Upper lobe of right lung (tissue), 1 donor: ENCODE measurements around the gene MARK2. TPM values are rescaled to one million over a fixed set of nuclear protein-coding genes. Genes with fewer than 3 reads are reported as not detected.

Experiments
- ATAC-seq: fragments of 200-7000 bp; cut with Tn5 transposase; one replicate; pipeline ENCODE4 v1.9.1; 2020; ENCODE audit warnings: mild to moderate bottlenecking, moderate library complexity
- DNase-seq: peaks from one replicate; pipeline ENCODE4 v3.0.0-alpha.2; 2020
- H3K27ac ChIP-seq: fragments of 200-600 bp; one replicate; pipeline ENCODE4 v1.8.0; 2022
- H3K27me3 ChIP-seq: fragments of 200-600 bp; one replicate; pipeline ENCODE4 v1.8.0; 2022; ENCODE audit warnings: mild to moderate bottlenecking
- H3K36me3 ChIP-seq: fragments of 200-600 bp; one replicate; pipeline ENCODE4 v1.8.0; 2022
- H3K4me1 ChIP-seq: fragments of 200-600 bp; one replicate; pipeline ENCODE4 v1.8.0; 2022
- H3K4me3 ChIP-seq: fragments of 200-600 bp; one replicate; pipeline ENCODE4 v1.8.0; 2022; ENCODE audit warnings: mild to moderate bottlenecking
- H3K9me3 ChIP-seq: fragments of 200-600 bp; one replicate; pipeline ENCODE4 v1.8.0; 2022
- intact Hi-C: fragments of 100-400 bp; cut with DNase I; formaldehyde crosslinking; loops from one replicate; pipeline ENCODE4 v1.11.0; 2022
- total RNA-seq: library from RNA; stranded (reverse); fragmentation: NEBNext Ultra II Directional; extraction: Animal tissue kit (Norgen Biotek cat#: 25700); gene quantifications from one replicate; pipeline ENCODE4 v1.2.1, GENCODE V29; 2021
- TF ChIP-seq, protein P1 (sequence below): fragments of 200-600 bp; IDR thresholded peaks from one replicate; pipeline ENCODE4 v1.8.0; 2022; ENCODE audit warnings: antibody characterized with exemption
- donor health status: DM: no; HTN: yes; CAD: no; lungs with severe emphysema.

The MARK2 gene
- total RNA-seq, 1 donor from 2014 or later = 40.7 TPM

DNA sequence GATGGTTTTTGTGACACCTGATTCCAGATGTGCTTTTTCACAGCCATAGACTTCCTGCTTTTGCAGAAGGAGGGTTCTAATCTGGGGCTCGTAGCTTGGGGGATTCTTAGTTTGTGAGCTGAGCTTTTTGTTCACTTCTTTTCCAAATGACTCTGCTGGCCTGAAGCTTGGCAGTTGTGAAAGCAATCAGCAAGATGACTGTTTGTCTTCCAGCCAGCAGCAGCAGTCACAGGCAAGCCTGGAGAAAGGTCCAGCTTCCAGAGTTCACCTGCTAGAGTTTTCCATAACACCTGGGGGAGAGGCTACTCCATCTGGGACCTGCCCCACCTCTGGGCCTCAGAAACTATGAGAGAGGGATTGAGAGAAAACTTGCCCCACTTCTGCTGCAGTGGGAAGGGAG lies 4.1 kb downstream of the MARK2 start:
- Histone ChIP-seq H3K4me1 (peaks cover 61% of the 10 kb centered on the region), H3K36me3 (peaks cover 29% of the 10 kb centered on the region), H3K9me3 (no peaks in the 10 kb centered on the region), H3K27me3 (no peaks in the 10 kb centered on the region), H3K4me3 (no peak overlapping the region), H3K27ac (peak overlapping the region; percentile 55)
- TF ChIP-seq, protein P1, sequence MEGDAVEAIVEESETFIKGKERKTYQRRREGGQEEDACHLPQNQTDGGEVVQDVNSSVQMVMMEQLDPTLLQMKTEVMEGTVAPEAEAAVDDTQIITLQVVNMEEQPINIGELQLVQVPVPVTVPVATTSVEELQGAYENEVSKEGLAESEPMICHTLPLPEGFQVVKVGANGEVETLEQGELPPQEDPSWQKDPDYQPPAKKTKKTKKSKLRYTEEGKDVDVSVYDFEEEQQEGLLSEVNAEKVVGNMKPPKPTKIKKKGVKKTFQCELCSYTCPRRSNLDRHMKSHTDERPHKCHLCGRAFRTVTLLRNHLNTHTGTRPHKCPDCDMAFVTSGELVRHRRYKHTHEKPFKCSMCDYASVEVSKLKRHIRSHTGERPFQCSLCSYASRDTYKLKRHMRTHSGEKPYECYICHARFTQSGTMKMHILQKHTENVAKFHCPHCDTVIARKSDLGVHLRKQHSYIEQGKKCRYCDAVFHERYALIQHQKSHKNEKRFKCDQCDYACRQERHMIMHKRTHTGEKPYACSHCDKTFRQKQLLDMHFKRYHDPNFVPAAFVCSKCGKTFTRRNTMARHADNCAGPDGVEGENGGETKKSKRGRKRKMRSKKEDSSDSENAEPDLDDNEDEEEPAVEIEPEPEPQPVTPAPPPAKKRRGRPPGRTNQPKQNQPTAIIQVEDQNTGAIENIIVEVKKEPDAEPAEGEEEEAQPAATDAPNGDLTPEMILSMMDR = no peak
- intact Hi-C loops = no loop called here
- DNase-seq (no peak), ATAC-seq (no peak)

DNA sequence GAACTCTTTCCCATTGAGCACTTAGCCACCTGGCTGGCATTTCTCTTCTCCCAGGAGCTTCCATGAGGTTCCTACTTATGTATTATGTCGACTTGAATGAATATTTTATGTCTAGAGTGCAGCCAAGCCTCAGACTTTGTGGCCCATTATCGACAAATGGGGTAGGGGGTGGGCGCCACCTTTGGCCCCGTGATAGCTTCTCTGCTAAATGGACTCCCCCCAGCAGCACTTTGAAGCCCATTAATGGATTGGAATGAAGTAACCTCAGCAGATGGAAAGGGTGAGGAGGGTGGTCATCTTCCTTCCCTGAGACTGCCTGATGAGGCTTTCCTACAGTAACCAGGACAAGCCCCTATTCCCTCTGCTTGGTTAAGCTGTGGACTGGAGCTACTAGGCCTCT lies 5.9 kb downstream of the MARK2 start:
- Histone ChIP-seq H3K27me3 (no peaks in the 10 kb centered on the region), H3K27ac (no peak overlapping the region), H3K9me3 (no peaks in the 10 kb centered on the region), H3K36me3 (peaks cover 29% of the 10 kb centered on the region), H3K4me3 (no peak overlapping the region), H3K4me1 (peaks cover 58% of the 10 kb centered on the region)
- ATAC-seq (no peak), DNase-seq (no peak)
- TF ChIP-seq, protein P1 = no peak
- intact Hi-C loops = no loop called here

DNA sequence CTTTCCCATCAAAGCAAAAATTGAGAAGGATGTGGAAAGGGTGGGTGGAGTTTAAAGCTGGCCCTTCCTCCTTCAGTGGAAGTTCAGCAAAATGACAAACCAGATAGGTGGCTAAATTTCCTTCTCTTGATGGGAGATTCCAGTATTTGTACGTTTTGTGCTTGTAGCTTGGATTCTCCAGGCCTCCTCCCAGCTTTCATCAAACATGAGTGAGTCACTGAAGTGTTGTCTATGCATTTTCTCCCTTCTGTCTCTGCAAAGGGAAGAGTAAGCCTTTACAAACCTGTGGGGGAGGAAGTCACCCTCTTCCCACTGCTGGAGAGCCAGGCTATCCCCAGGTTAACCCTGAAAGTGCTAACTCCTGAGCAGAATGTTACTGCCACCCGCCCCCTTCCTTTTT lies 6.4 kb downstream of the MARK2 start:
- H3K4me3 ChIP-seq = no peak overlapping the region
- H3K27ac ChIP-seq = no peak overlapping the region
- ATAC-seq (peak; percentile 36), DNase-seq (no peak)
- intact Hi-C loops = no loop called here
- no peaks in the 10 kb centered on the region for H3K9me3 ChIP-seq
- H3K27me3 ChIP-seq = no peaks in the 10 kb centered on the region
- peaks cover 29% of the 10 kb centered on the region for H3K36me3 ChIP-seq
- peaks cover 58% of the 10 kb centered on the region for H3K4me1 ChIP-seq
- TF ChIP-seq, protein P1 = no peak

DNA sequence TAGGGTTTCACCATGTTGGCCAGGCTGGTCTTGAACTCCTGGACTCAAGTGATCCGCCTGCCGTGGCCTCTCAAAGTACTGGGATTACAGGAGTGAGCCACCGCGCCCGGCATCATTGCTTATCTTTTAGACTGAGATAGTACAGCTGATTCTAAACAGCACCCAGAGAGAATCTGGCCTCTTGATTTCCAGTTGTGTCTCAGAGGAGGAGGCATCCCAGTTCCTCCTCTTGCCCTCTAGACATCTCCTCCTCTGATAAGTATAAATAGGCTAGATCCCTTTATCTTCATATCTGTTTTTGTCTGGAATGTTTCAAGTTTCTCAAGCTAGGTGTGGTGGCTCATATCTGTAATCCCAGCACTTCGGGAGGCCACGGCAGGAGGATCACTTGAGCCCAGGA lies 7.0 kb downstream of the MARK2 start:
- intact Hi-C loops = no loop called here
- DNase-seq (no peak), ATAC-seq (no peak)
- H3K36me3 ChIP-seq = peaks cover 29% of the 10 kb centered on the region
- H3K27me3 ChIP-seq = no peaks in the 10 kb centered on the region
- H3K27ac ChIP-seq = no peak overlapping the region
- no peak overlapping the region for H3K4me3 ChIP-seq
- H3K9me3 ChIP-seq = no peaks in the 10 kb centered on the region
- peaks cover 57% of the 10 kb centered on the region for H3K4me1 ChIP-seq
- TF ChIP-seq, protein P1 = no peak

DNA sequence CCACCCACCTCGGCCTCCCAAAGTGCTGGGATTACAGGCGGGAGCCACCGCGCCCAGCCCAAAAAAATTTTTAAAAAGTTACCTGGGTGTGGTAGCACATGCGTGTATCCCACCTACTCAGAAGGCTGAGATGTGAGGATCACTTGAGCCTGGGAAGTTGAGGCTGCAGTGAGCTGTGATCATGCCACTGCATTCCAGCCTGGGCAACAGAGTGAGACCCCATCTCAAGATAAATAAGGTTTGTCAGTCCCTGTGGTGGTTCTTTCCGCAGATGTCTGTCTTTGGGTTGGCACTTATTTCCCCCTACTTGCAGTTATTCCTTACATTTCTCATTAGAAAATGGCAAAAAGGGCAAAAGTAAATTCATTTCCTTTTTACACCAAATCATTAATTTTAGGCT lies 8.0 kb downstream of the MARK2 start:
- peaks cover 57% of the 10 kb centered on the region for H3K4me1 ChIP-seq
- no peaks in the 10 kb centered on the region for H3K9me3 ChIP-seq
- ATAC-seq (no peak), DNase-seq (no peak)
- TF ChIP-seq, protein P1 = no peak
- no peak overlapping the region for H3K4me3 ChIP-seq
- H3K27ac ChIP-seq = no peak overlapping the region
- no peaks in the 10 kb centered on the region for H3K27me3 ChIP-seq
- H3K36me3 ChIP-seq = peaks cover 25% of the 10 kb centered on the region
- intact Hi-C loops = no loop called here

DNA sequence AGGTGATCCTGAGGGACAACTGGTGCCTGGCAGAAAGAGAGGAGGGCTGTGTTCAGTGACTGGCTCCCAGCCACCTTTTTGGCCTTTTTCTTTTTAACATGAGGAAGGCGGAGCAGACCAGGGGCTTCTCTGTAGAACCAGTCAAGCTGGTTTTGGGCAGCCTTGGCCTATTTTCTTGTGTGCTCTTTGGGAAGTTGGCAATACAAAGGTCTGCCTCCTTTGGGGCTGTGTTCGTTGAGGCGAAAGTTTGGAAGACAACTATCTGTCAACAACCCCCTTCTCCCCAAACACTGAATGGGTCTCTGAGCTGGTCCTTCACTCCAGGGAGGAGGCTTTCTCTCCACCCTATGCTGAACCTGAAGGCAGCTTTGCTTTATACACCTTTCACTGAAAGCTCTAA lies 8.5 kb downstream of the MARK2 start:
- peak overlapping the region; percentile 58 for H3K27ac ChIP-seq

More for the DNA sequence above, 8.5 kb downstream of the MARK2 start:
- intact Hi-C loops = no loop called here
- DNase-seq (no peak), ATAC-seq (peak; percentile 77)
- Histone ChIP-seq H3K4me3 (no peak overlapping the region), H3K9me3 (no peaks in the 10 kb centered on the region), H3K27me3 (no peaks in the 10 kb centered on the region), H3K4me1 (peaks cover 54% of the 10 kb centered on the region), H3K36me3 (peaks cover 21% of the 10 kb centered on the region)
- TF ChIP-seq, protein P1 = no peak
